Testis (tissue), 3 donors: ENCODE data around the gene TMEM239. TPM values are rescaled to one million over a fixed set of nuclear protein-coding genes. Genes with fewer than 3 reads are reported as not detected.

ENCODE experiments used
- DNase-seq: peaks from one replicate; pipeline ENCODE4 v3.0.0-alpha.2; 2019
- H3K27ac ChIP-seq, 2 donors: fragments of 200-600 bp; sonication (generic); one replicate each; pipeline ENCODE4 v1.5.1; 2019
- H3K27me3 ChIP-seq: fragments of 200-600 bp; sonication (generic); one replicate; pipeline ENCODE4 v1.5.1; 2019
- H3K36me3 ChIP-seq: fragments of 200-600 bp; sonication (generic); one replicate; pipeline ENCODE4 v1.5.1; 2017; ENCODE audit warnings: low read depth; ENCODE audit errors: missing control alignments
- H3K4me1 ChIP-seq: fragments of 200-600 bp; sonication (generic); one replicate; pipeline ENCODE4 v1.5.1; 2019
- H3K4me3 ChIP-seq, 2 donors: fragments of 200-600 bp; sonication (generic); one replicate each; pipeline ENCODE4 v1.5.1; 2017 to 2019
- H3K9me3 ChIP-seq: fragments of 200-600 bp; sonication (generic); one replicate; pipeline ENCODE4 v1.5.1; 2017
- POLR2A ChIP-seq: fragments of 450-650 bp; IDR thresholded peaks from one replicate; pipeline ENCODE4 v1.6.1; 2017; ENCODE audit warnings: antibody characterized with exemption, mild to moderate bottlenecking, moderate library complexity
- WGBS, 2 donors: methylation state at CpG; one replicate each; pipeline ENCODE4 v1.1.5; 2018; 5-methylcytosine and 5-hydroxymethylcytosine counted together
- intact Hi-C: fragments of 100-400 bp; cut with DNase I; formaldehyde crosslinking; loops from one replicate; pipeline ENCODE4 v1.15.1; 2023; ENCODE audit warnings: low total_unique reads
- polyA plus RNA-seq: library from polyadenylated mRNA; stranded (reverse); fragments of 350-450 nt; fragmentation: Illumina TruSeq; extraction: RNeasy Lipid Tissue Mini Kit (QIAGEN cat#74804); gene quantifications from one replicate; pipeline ENCODE4 v1.2.3, GENCODE V29; 2014; ENCODE audit warnings: low read depth, low replicate concordance; ENCODE audit not compliant: insufficient read depth
- total RNA-seq, 2 donors: library from RNA; depleted of rRNA; stranded (reverse); fragments of >200 nt; gene quantifications; one replicate each; pipeline ENCODE4 v1.2.3, GENCODE V29; 2016
- TF ChIP-seq, protein P1 (sequence below), 3 experiments: fragments of 450-650 bp in 2 of 3; fragments of 200-600 bp in 1 of 3; sonication (generic) in 1 of 3; IDR thresholded peaks; one replicate each; pipeline ENCODE4 v1.5.1; 2016 to 2019; ENCODE audit warnings: antibody characterized with exemption in 3 of 3, mild to moderate bottlenecking in 2 of 3, moderate library complexity in 1 of 3

TMEM239 gene
- total and polyA plus RNA-seq, 3 donors from 2014 or later, result 39.0 to 133 (median 77.3) TPM

DNA sequence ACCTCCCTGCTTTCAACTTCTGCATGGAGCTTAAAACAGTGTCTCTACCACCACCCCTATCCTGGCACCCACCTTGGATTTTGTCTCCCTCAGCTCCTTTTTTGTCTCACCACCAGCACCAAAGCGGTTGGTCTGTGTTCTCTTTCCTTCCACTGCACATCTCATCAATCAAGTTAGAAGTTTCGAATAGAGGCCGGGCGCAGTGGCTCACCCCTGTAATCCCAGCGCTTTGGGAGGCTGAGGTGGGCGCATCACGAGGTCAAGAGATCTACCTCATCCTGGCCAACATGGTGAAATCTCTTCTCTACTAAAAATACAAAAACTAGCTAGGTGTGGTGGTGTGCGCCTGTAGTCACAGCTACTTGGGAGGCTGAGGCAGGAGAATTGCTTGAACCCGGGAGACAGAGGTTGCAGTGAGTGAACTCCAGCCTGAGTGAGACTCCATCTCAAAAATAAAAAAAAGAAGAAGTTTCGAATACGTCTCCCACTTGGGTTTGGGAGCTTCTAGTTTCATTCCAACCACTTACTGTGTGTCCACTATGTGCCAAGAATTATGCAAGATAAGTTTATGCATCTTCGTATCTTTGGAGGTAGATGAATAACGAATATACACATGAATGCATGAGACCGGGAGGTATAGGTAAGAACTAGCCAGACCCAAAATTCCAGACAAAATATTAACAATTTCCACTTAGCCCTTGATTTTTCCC, 18.4 kb downstream of the TMEM239 start:
- 94 to 97% methylated on average over 14 of the region's 14 CpGs for WGBS, 2 donors

DNA sequence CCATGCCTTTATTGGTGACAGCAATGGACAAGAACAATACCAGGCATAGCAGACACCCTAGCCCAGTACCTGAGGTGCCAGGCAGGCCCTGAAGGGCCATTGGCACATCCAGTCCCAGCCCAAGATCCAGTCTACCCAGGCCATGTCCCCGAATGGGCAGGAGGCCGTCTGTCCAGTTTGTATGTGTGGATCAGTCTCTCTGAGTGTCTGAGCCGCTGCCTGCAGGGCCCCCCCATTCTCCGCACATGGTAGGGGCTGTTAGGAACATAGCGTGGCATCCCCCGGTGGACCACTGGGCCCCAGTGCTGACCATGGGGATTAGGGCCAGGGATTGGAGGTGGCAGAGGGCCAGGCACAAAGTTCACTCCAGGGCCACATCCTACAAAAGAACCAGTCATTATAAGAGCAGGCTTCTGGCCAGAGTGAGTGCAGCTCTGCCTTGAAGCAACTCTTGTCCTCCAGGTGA, 19.2 kb downstream of the TMEM239 start:
- Histone ChIP-seq H3K27me3 (no peaks in the 10 kb centered on the region), H3K4me3 (no peak overlapping the region), H3K4me1 (peaks cover 6% of the 10 kb centered on the region), H3K9me3 (no peaks in the 10 kb centered on the region), H3K36me3 (no peaks in the 10 kb centered on the region), H3K27ac (no peak overlapping the region)
- no peak for TF ChIP-seq POLR2A
- TF ChIP-seq, protein P1, sequence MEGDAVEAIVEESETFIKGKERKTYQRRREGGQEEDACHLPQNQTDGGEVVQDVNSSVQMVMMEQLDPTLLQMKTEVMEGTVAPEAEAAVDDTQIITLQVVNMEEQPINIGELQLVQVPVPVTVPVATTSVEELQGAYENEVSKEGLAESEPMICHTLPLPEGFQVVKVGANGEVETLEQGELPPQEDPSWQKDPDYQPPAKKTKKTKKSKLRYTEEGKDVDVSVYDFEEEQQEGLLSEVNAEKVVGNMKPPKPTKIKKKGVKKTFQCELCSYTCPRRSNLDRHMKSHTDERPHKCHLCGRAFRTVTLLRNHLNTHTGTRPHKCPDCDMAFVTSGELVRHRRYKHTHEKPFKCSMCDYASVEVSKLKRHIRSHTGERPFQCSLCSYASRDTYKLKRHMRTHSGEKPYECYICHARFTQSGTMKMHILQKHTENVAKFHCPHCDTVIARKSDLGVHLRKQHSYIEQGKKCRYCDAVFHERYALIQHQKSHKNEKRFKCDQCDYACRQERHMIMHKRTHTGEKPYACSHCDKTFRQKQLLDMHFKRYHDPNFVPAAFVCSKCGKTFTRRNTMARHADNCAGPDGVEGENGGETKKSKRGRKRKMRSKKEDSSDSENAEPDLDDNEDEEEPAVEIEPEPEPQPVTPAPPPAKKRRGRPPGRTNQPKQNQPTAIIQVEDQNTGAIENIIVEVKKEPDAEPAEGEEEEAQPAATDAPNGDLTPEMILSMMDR (IDR thresholded peaks at IDR 0.05), result no peak
- WGBS, 2 donors, result 81 to 84% methylated on average over 4 to 6 of the region's 6 CpGs
- no peak for DNase-seq
- intact Hi-C loops, result no loop called here

More for the DNA sequence above, 18.4 kb downstream of the TMEM239 start:
- Histone ChIP-seq H3K36me3 (no peaks in the 10 kb centered on the region), H3K4me1 (peaks cover 4% of the 10 kb centered on the region), H3K27me3 (no peaks in the 10 kb centered on the region), H3K27ac (no peak overlapping the region), H3K4me3 (no peak overlapping the region), H3K9me3 (no peaks in the 10 kb centered on the region)
- DNase-seq, result no peak
- TF ChIP-seq POLR2A, result no peak
- TF ChIP-seq, protein P1 (IDR thresholded peaks at IDR 0.05), result no peak
- intact Hi-C loops, result no loop called here

DNA sequence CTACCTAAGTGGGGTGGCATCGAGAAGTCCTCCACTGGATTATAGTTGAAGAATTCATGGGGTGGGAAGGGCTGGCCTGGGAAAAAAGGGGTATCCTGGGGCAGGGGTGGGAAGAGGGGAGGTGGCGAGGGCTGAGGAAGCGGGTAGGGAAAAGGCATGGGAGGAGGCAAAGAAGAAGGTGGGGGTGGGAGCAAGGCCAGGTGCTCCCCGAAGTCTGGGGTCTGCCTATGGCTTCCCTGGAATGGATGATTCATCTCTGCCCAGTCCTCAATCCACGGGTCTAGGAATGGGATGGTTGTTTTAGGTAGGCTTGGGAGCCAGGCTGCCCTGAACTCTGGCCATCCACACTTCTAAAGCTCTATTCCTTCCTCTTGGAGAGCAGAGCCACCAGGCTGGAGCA, 19.9 kb downstream of the TMEM239 start:
- DNase-seq, result no peak
- whole genome bisulfite sequencing, 2 donors, result 96% methylated on average over 5 of the region's 5 CpGs
- TF ChIP-seq, protein P1 (IDR thresholded peaks at IDR 0.05), result no peak
- TF ChIP-seq POLR2A, result no peak
- Histone ChIP-seq H3K36me3 (no peaks in the 10 kb centered on the region), H3K27me3 (no peaks in the 10 kb centered on the region), H3K27ac (no peak overlapping the region), H3K4me1 (peaks cover 6% of the 10 kb centered on the region), H3K4me3 (no peak overlapping the region), H3K9me3 (no peaks in the 10 kb centered on the region)
- intact Hi-C loops, result no loop called here

DNA sequence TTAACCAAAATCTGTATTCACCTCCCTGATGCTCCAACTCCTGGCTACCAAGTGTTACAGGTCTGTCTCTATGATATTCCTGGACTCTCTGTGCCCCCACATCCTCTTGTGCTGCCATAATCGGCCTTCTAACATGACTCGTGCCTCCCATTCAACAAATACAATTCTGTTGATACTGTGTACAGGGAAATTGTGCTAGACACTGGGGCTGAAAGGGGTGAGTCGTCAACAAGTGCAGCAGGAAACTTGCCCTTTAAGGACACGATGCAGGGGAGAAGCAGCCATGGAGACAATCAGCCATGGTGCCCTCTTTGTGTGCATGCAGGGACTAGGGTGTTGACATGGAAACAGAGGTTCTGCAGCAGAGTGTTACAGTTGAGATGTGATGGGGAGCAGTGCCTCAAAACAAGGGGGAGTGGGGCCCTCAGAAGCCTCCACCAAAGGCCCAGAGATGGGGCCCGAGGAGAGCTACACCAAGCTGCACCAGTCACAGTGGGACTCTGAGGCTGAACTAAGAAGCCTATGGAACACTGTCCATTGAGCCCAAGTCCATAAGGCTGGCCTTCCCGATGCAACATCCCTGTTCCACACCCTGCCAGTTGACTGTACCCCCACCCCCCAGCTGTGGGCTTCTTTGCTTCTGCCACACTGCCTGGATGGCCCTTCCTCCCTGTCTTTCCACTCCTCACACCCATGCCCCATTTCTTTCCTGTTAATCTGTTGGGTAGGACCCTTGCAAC, 21.2 kb downstream of the TMEM239 start:
- Histone ChIP-seq H3K36me3 (no peaks in the 10 kb centered on the region), H3K9me3 (no peaks in the 10 kb centered on the region), H3K27ac (no peak overlapping the region), H3K27me3 (no peaks in the 10 kb centered on the region), H3K4me1 (peaks cover 14% of the 10 kb centered on the region), H3K4me3 (no peak overlapping the region)
- TF ChIP-seq, protein P1 (IDR thresholded peaks at IDR 0.05), result no peak
- TF ChIP-seq POLR2A, result no peak
- 89 to 94% methylated on average over 6 of the region's 6 CpGs for WGBS, 2 donors
- no peak for DNase-seq
- intact Hi-C loops, result no loop called here
